GM13976 (cell line): ENCODE data around the gene COG8.

Experiments used
- DNase-seq: peaks from one replicate; pipeline ENCODE4 v3.0.0; 2012; ENCODE audit warnings: low spot score
- in situ Hi-C: fragments of 300-500 bp; cut with MboI; formaldehyde crosslinking; loops from one replicate; pipeline ENCODE4 v1.12.0; 2022; ENCODE audit warnings: low sequenced_read_pairs, mixed read lengths, inconsistent platforms; ENCODE audit not compliant: unreplicated experiment
- TF ChIP-seq, protein P1 (sequence below): IDR thresholded peaks from 2 replicates; pipeline ENCODE4 v1.5.1; 2012; ENCODE audit warnings: borderline replicate concordance, mild to moderate bottlenecking; ENCODE audit not compliant: insufficient read depth; ENCODE audit errors: extremely low read depth, missing control alignments, control extremely low read depth

Gene COG8

DNA sequence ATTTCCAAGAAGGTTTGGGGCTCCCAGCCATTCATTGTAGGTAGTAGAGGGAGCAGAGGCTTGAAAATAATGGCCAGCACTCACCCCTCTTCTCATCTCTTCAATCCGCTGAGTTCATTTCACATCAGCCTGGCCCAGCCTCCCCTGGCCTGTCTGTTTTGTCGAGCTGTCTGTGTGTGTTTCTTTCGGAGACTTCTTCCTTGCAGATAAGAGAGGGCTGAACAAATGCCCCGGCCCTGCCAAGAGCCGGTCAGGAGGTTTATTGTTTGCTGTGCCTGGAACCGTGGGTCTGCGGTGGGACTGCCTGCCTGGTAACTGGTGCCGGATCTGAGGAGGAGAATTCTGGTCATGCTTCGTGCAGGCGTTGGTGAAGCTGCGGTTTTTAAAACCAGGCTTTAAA lies 24.8 kb downstream of the COG8 start:
- TF ChIP-seq, protein P1, sequence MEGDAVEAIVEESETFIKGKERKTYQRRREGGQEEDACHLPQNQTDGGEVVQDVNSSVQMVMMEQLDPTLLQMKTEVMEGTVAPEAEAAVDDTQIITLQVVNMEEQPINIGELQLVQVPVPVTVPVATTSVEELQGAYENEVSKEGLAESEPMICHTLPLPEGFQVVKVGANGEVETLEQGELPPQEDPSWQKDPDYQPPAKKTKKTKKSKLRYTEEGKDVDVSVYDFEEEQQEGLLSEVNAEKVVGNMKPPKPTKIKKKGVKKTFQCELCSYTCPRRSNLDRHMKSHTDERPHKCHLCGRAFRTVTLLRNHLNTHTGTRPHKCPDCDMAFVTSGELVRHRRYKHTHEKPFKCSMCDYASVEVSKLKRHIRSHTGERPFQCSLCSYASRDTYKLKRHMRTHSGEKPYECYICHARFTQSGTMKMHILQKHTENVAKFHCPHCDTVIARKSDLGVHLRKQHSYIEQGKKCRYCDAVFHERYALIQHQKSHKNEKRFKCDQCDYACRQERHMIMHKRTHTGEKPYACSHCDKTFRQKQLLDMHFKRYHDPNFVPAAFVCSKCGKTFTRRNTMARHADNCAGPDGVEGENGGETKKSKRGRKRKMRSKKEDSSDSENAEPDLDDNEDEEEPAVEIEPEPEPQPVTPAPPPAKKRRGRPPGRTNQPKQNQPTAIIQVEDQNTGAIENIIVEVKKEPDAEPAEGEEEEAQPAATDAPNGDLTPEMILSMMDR: no peak
- DNase-seq: no peak
- in situ Hi-C loops: no loop called here

DNA sequence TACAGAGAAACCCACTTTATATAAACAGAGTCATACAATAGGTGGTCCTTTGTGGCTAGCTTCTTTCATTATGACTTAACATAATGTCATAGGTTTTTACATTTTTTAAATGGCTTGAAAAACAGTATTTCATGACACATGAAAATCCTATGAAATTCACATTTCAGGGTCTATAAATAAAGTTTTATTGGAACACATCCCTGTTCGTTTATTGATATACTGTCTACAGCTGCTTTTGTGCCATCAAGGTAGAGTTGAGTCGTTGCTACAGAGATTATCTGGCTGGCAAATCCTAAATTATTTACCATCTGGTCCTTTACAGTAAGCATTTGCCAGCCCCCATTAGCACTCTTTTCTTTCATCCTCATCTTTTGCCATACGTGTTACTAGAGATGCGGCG lies 25.9 kb downstream of the COG8 start:
- TF ChIP-seq, protein P1: no peak
- DNase-seq: no peak
- in situ Hi-C loops: no loop called here

GRCh38 chr16:69311533-69312387 lies 27.6 kb downstream of the COG8 start:
- DNase-seq: peak; percentile 61
- TF ChIP-seq, protein P1: no peak
- in situ Hi-C loops: no loop called here

- TF ChIP-seq, protein P1: peak; percentile 100
- in situ Hi-C loops: no loop called here
- DNase-seq: peak; percentile 99
Observed at GRCh38 chr16:69310653-69311532, 28.5 kb downstream of the COG8 start, which contains the start of gene VPS4A. Gene VPS4A, plus strand, starts transcription at chr16:69311350. Its CDS starts 162 bp downstream, at chr16:69311512.

- TF ChIP-seq, protein P1: no peak
- in situ Hi-C loops: no loop called here
- no peak for DNase-seq
Observed at GRCh38 chr16:69309316-69309715, 30.0 kb downstream of the COG8 start.

- TF ChIP-seq, protein P1: no peak
Observed at GRCh38 chr16:69307856-69308255, 31.5 kb downstream of the COG8 start.

More at GRCh38 chr16:69307856-69308255, 31.5 kb downstream of the COG8 start:
- no peak for DNase-seq
- in situ Hi-C loops: no loop called here
